Cardiac muscle cell (in vitro differentiated cells and primary cell): ENCODE data around the gene EXOC6B. TPM values are rescaled to one million over a fixed set of nuclear protein-coding genes. Genes with fewer than 3 reads are reported as not detected.

Source experiments
- DNase-seq, 2 donors: peaks; one replicate each; pipeline versions ENCODE4 v3.0.0 to v3.0.0-alpha.2; 2010 to 2017; ENCODE audit warnings: low read depth in 1 of 2, low spot score in 1 of 2
- H3K27ac ChIP-seq: fragments of 200-600 bp; sonication (generic); 2 replicates; pipeline ENCODE4 v1.5.1; 2016
- H3K27me3 ChIP-seq: fragments of 200-600 bp; sonication (generic); 2 replicates; pipeline ENCODE4 v1.6.0; 2016; ENCODE audit warnings: control low read depth
- H3K36me3 ChIP-seq: fragments of 200-600 bp; sonication (generic); 2 replicates; pipeline ENCODE4 v1.5.1; 2016; ENCODE audit warnings: control low read depth
- H3K4me1 ChIP-seq: fragments of 200-600 bp; sonication (generic); 2 replicates; pipeline ENCODE4 v1.8.1; 2017; ENCODE audit warnings: low read depth, mild to moderate bottlenecking, mixed run types
- H3K4me3 ChIP-seq: fragments of 200-600 bp; sonication (generic); 2 replicates; pipeline ENCODE4 v1.5.1; 2016; ENCODE audit warnings: mild to moderate bottlenecking
- H3K9me3 ChIP-seq: fragments of 200-600 bp; sonication (generic); 2 replicates; pipeline ENCODE4 v1.5.1; 2017; ENCODE audit warnings: low read depth, mild to moderate bottlenecking, control low read depth
- CTCF ChIP-seq: IDR thresholded peaks from 2 replicates; pipeline ENCODE4 v1.5.1; 2012; ENCODE audit warnings: low read depth, mild to moderate bottlenecking, low read length
- polyA plus RNA-seq: library from polyadenylated mRNA; unstranded; fragments of >200 nt; fragmentation: Nextera tagmentation; extraction: Ambion mirVana; gene quantifications from 2 replicates; pipeline ENCODE4 v1.2.1, GENCODE V29; 2016
- total RNA-seq: library from RNA; depleted of rRNA; stranded (reverse); fragments of >200 nt; gene quantifications from 2 replicates; pipeline ENCODE4 v1.2.3, GENCODE V29; 2016

EXOC6B gene
- total and polyA plus RNA-seq, 2 experiments from 2014 or later = 21.7 to 23.9 TPM

GRCh38 chr2:72822794-72823193 is 3.0 kb downstream of the EXOC6B start:
- no peak for TF ChIP-seq CTCF
- Histone ChIP-seq H3K9me3 (no peaks in the 10 kb centered on the region), H3K36me3 (peaks cover 3% of the 10 kb centered on the region), H3K27ac (no peak overlapping the region), H3K4me3 (no peak overlapping the region), H3K27me3 (no peaks in the 10 kb centered on the region), H3K4me1 (peaks cover 4% of the 10 kb centered on the region)
- no peak for DNase-seq

GRCh38 chr2:72821983-72822382 is 3.9 kb downstream of the EXOC6B start:
- H3K4me1 ChIP-seq = peaks cover 4% of the 10 kb centered on the region
- H3K27me3 ChIP-seq = no peaks in the 10 kb centered on the region
- no peak overlapping the region for H3K4me3 ChIP-seq
- no peaks in the 10 kb centered on the region for H3K9me3 ChIP-seq
- DNase-seq = no peak
- no peak overlapping the region for H3K27ac ChIP-seq
- TF ChIP-seq CTCF = no peak
- peaks cover 3% of the 10 kb centered on the region for H3K36me3 ChIP-seq

- no peak for DNase-seq
- Histone ChIP-seq H3K27ac (no peak overlapping the region), H3K4me1 (peaks cover 4% of the 10 kb centered on the region), H3K4me3 (no peak overlapping the region), H3K27me3 (no peaks in the 10 kb centered on the region), H3K9me3 (no peaks in the 10 kb centered on the region), H3K36me3 (peaks cover 3% of the 10 kb centered on the region)
- no peak for TF ChIP-seq CTCF
These were observed 4.7 kb downstream of the EXOC6B start for GRCh38 chr2:72821118-72821517.

GRCh38 chr2:72819501-72819900 is 6.3 kb downstream of the EXOC6B start:
- no peaks in the 10 kb centered on the region for H3K9me3 ChIP-seq
- H3K27ac ChIP-seq = no peak overlapping the region
- no peak for DNase-seq
- H3K4me1 ChIP-seq = peaks cover 4% of the 10 kb centered on the region
- no peak overlapping the region for H3K4me3 ChIP-seq
- no peak for TF ChIP-seq CTCF
- H3K27me3 ChIP-seq = no peaks in the 10 kb centered on the region
- peaks cover 3% of the 10 kb centered on the region for H3K36me3 ChIP-seq

DNA sequence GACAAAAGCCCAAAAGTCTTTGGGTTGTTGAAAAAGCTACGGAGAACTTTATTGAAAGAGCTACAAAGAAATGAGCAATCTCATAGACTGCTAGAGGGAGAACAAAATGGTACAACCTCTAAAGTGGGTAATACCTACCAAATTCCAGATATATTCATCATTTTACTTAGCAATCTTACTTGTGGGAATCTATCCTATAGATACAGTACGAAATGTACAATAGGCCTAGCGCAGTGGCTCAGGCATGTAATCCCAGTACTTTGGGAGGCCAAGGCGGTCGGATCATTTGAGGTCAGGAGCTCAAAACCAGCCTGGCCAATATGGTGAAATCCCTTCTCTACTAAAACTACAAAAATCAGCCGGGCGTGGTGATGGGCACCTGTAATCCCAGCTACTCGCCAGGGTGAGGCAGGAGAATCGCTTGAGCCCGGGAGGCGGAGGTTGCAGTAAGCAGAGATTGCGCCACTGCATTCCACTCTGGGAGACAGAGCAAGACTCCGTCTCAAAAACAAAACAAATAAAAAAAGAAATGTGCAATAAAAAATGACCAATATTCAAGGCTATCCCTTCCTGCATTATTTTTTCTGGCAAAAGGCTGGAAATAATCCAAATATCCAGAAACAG is 10.1 kb downstream of the EXOC6B start:
- Histone ChIP-seq H3K27ac (no peak overlapping the region), H3K9me3 (no peaks in the 10 kb centered on the region), H3K4me3 (no peak overlapping the region), H3K27me3 (no peaks in the 10 kb centered on the region), H3K4me1 (no peaks in the 10 kb centered on the region), H3K36me3 (no peaks in the 10 kb centered on the region)
- TF ChIP-seq CTCF = peak; percentile 8
- peak in 1 of 2 donors; percentile 64 for DNase-seq

- H3K27me3 ChIP-seq = no peaks in the 10 kb centered on the region
- H3K4me3 ChIP-seq = no peak overlapping the region
- no peaks in the 10 kb centered on the region for H3K4me1 ChIP-seq
- H3K9me3 ChIP-seq = no peaks in the 10 kb centered on the region
- no peak for TF ChIP-seq CTCF
- peak overlapping the region; percentile 24 for H3K27ac ChIP-seq
- H3K36me3 ChIP-seq = no peaks in the 10 kb centered on the region
- peak in 1 of 2 donors; percentile 46 for DNase-seq
These were observed 12.0 kb downstream of the EXOC6B start for GRCh38 chr2:72813841-72814240.
